Choroid plexus epithelial cell (primary cell): ENCODE data around the gene CCDC154.

ENCODE experiments used
- DNase-seq: peaks from one replicate; pipeline ENCODE4 v3.0.0-alpha.2; 2010; ENCODE audit warnings: low read depth
- H3K4me3 ChIP-seq: 2 replicates; pipeline ENCODE4 v1.5.1; 2011; ENCODE audit warnings: low read depth, mild to moderate bottlenecking, control low read depth, low read length, moderate library complexity
- CTCF ChIP-seq: conservative IDR thresholded peaks from 2 replicates; pipeline ENCODE4 v1.5.1; 2011; ENCODE audit warnings: low read depth, mild to moderate bottlenecking, control low read depth, inconsistent platforms, low read length, moderate library complexity

CCDC154 gene

DNA sequence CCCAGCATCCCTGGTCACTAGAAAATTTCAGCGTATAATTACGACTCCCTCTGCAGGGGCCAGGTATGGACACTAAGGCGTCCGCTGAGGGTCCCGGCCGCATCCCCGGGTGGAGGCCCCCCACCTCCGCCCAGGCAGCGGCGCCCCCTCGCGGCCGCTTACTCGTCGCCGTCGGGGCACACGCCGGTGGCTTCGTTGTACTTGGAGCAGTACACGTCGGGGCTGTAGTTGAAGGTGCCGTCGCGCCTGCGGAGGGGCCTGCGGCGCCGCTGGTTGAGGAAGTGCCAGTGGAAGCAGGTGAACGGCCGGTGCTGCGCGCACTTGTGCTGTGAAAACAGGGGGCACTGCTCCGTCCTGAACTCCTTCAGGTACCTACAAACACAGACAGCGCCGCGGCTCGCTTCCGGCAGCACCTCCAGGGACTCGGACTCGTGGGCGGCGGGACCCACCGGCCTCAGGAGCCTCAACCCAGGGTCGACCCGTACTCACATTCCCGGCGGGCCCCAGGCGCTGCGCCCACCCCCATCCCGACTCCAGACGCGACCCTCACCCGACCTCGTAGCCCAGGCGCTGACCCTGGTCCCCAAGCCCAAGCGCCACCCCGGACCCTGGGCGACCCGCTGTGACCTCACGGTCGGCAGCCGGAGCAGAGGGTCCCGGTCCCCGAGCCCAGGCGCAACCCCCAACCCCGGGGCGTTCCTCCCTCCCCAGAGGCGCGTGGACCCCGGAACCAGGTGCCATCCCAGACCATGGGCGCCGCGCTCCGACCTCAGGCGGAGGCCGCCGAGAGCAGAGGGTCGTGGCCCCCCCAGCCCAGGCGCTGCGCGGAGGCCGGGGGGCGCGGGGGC lies 30.4 kb downstream of the CCDC154 start:
- peak; percentile 64 for TF ChIP-seq CTCF
- peak overlapping the region; percentile 83 for H3K4me3 ChIP-seq
- peak; percentile 61 for DNase-seq

- DNase-seq: no peak
- H3K4me3 ChIP-seq: no peak overlapping the region
- TF ChIP-seq CTCF: no peak
Measured at GRCh38 chr16:1412847-1413246, 31.5 kb downstream of the CCDC154 start.

- DNase-seq: peak; percentile 89
- H3K4me3 ChIP-seq: peak overlapping the region; percentile 66
- no peak for TF ChIP-seq CTCF
Measured at GRCh38 chr16:1408171-1408837, 36.1 kb downstream of the CCDC154 start.

DNA sequence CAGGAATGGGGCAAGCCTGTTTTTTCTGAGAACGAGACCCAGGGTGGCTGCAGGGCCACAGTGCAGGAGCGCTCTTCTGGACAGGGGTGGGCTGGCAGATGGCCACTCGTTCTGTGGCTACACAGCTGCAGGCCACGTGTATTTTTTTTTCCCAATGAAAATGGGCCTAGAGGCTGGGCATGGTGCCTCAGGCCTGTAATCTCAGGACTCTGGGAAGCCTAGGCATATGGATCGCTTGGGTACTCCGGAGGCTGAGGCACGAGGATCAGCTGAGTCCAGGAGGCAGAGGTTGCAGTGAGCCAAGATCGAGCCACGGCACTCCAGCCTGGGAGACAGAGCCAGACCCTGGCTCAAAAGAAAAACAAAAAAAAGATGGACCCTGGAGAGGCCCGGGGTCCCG lies 36.6 kb downstream of the CCDC154 start:
- H3K4me3 ChIP-seq: peak overlapping the region; percentile 32

DNA sequence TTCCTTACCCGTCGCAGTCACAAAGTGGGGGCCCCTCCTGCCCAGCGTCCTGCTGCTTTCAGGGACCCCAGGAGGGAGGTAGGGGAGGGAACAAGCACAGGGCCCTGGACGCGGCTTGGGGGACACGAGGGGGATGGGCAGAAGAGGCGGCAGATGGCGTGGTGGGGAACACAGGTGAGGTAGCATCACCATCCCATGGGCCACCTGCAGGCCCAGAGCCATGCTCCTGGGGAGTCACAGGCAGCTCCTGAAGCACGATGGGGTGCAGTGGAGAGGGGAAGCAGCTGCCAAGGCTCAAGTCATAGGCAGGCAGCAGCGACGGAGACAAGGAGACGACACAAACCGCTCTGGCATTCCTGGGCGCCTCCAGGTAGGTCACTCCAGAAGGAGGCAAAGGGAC lies 40.6 kb downstream of the CCDC154 start:
- TF ChIP-seq CTCF: no peak
- no peak for DNase-seq
- no peak overlapping the region for H3K4me3 ChIP-seq

More for the DNA sequence above, 36.6 kb downstream of the CCDC154 start:
- no peak for TF ChIP-seq CTCF
- peak; percentile 15 for DNase-seq

DNA sequence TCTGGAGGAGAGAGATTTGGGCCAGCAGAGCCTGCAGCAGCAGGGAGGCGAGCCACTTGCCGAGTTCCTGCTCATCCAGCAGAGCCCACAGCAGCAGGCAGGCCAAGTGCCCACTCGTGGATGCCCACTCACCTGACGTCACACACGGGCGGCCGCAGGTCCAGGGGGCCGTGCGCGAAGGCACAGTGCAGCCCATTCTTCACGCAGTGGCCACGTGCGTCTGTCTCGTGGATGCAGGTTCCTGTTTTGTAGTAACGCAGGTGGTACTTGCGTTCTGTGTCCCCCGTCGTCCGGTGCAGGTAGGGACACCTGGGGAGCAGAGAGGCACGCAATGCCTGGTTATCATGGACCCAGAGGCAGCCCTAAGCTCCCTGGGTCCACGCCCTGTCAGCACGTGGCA lies 41.3 kb downstream of the CCDC154 start:
- no peak for DNase-seq
- TF ChIP-seq CTCF: no peak
- H3K4me3 ChIP-seq: no peak overlapping the region
